Sigmoid colon (tissue), 7 donors: ENCODE results near the gene NF2. TPM values are rescaled to one million over a fixed set of nuclear protein-coding genes. Genes with fewer than 3 reads are reported as not detected.

ENCODE experiments used
- DNase-seq: peaks from one replicate; pipeline ENCODE4 v3.0.0-alpha.2; 2019
- H3K27ac ChIP-seq, 4 donors: fragments of 200-600 bp; sonication (generic); one replicate each; pipeline ENCODE4 v1.5.1; 2016 to 2019; ENCODE audit warnings: mild to moderate bottlenecking in 1 of 4
- H3K27me3 ChIP-seq, 3 donors: fragments of 200-600 bp; sonication (generic); one replicate each; pipeline ENCODE4 v1.5.1; 2019; ENCODE audit warnings: mild to moderate bottlenecking in 1 of 3
- H3K36me3 ChIP-seq, 4 donors: fragments of 200-600 bp; sonication (generic); one replicate each; pipeline ENCODE4 v1.5.1; 2016 to 2019
- H3K4me1 ChIP-seq, 4 donors: fragments of 200-600 bp; sonication (generic); one replicate each; pipeline ENCODE4 v1.5.1; 2017 to 2019
- H3K4me3 ChIP-seq, 4 donors: fragments of 200-600 bp; sonication (generic); one replicate each; pipeline ENCODE4 v1.5.1; 2017 to 2019; ENCODE audit warnings: mild to moderate bottlenecking in 2 of 4, moderate library complexity in 1 of 4
- H3K9me3 ChIP-seq, 4 donors: fragments of 200-600 bp in 3 of 4; sonication (generic) in 3 of 4; one replicate each; pipeline versions ENCODE4 v1.5.1 to v1.6.1; 2013 to 2019
- EP300 ChIP-seq, 4 donors: sonication (generic); formaldehyde crosslinking; IDR thresholded peaks; one replicate each; pipeline ENCODE4 v1.6.1; 2017; ENCODE audit warnings: antibody characterized with exemption in 4 of 4
- POLR2A ChIP-seq, 2 donors: fragments of 450-650 bp; IDR thresholded peaks; one replicate each; pipeline ENCODE4 v1.6.1; 2016; ENCODE audit warnings: antibody characterized with exemption in 2 of 2, mild to moderate bottlenecking in 2 of 2, moderate library complexity in 2 of 2
- POLR2AphosphoS5 ChIP-seq, 4 donors: sonication (generic); formaldehyde crosslinking; IDR thresholded peaks; one replicate each; pipeline ENCODE4 v1.6.1; 2017; ENCODE audit warnings: antibody characterized with exemption in 4 of 4
- WGBS, 2 donors: extraction: QIAGEN DNeasy Blood & Tissue Kit; methylation state at CpG; one replicate each; pipeline ENCODE4 v1.1.7; 2013; 5-methylcytosine and 5-hydroxymethylcytosine counted together
- intact Hi-C: fragments of 100-400 bp; cut with DNase I; formaldehyde crosslinking; loops from one replicate; pipeline ENCODE4 v1.15.1; 2023
- polyA plus RNA-seq, 3 donors: library from polyadenylated mRNA; stranded (reverse); fragments of 200-250 nt; gene quantifications; one replicate each; pipeline ENCODE4 v1.2.3, GENCODE V29; 2013
- total RNA-seq, 4 donors: library from RNA; depleted of rRNA; stranded (reverse); fragments of >200 nt; gene quantifications; one replicate each; pipeline ENCODE4 v1.1.0, GENCODE V29; 2016
- TF ChIP-seq, protein P1 (sequence below), 4 experiments: fragments of 450-650 bp in 3 of 4; fragments of 200-600 bp in 1 of 4; IDR thresholded peaks; one replicate each; pipeline ENCODE4 v1.5.1; 2016 to 2019; ENCODE audit warnings: antibody characterized with exemption in 4 of 4, mild to moderate bottlenecking in 3 of 4, moderate library complexity in 2 of 4
- donor health status: healthy with polysubstance abuse.
- donor health status: Bipolar disorder and iron deficiency.
- donor health status: healthy.

Gene NF2
- total and polyA plus RNA-seq, 7 donors, result 3.6 to 34.3 (median 18.7) TPM

DNA sequence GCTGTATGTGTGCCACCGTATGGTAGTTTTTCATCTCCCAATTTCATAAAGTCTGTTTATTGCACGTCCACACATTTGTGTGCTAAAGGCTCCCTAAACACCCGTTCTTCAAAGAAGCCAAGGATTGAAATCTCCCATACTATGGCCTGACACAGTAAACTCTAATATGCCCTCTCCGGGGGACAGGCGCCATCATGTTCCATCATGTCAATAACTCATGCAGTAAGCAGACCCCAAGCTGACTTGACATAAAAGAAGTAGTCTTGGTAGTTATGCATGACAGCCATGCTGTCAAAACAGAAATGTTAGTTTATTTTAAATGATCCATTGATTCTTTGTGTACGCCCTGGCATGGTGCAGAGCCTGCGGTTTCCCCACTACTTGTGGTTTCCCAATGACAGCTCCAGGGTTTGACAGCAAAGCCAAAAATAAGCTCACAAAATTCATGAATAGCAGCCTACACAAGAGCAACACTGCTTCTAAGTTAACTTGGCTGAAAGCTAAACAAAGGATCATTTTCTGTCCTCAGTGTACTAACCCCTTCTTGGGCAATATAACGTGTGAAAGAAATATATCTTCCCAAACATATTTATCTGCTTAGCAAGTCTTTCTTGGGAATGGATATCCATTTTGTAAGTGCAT lies 59.9 kb downstream of the NF2 start:
- H3K4me3 ChIP-seq, result no peak overlapping the region
- TF ChIP-seq, protein P1, sequence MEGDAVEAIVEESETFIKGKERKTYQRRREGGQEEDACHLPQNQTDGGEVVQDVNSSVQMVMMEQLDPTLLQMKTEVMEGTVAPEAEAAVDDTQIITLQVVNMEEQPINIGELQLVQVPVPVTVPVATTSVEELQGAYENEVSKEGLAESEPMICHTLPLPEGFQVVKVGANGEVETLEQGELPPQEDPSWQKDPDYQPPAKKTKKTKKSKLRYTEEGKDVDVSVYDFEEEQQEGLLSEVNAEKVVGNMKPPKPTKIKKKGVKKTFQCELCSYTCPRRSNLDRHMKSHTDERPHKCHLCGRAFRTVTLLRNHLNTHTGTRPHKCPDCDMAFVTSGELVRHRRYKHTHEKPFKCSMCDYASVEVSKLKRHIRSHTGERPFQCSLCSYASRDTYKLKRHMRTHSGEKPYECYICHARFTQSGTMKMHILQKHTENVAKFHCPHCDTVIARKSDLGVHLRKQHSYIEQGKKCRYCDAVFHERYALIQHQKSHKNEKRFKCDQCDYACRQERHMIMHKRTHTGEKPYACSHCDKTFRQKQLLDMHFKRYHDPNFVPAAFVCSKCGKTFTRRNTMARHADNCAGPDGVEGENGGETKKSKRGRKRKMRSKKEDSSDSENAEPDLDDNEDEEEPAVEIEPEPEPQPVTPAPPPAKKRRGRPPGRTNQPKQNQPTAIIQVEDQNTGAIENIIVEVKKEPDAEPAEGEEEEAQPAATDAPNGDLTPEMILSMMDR (IDR thresholded peaks at IDR 0.05), result no peak
- TF ChIP-seq EP300 (IDR thresholded peaks at IDR 0.05), result no peak
- TF ChIP-seq POLR2AphosphoS5 (IDR thresholded peaks at IDR 0.05), result no peak
- TF ChIP-seq POLR2A (IDR thresholded peaks at IDR 0.05), result no peak
- H3K36me3 ChIP-seq, result peaks cover 8 to 92% (median 30%) of the 10 kb centered on the region in 4 donors
- no peaks in the 10 kb centered on the region for H3K4me1 ChIP-seq
- DNase-seq, result no peak
- no peaks in the 10 kb centered on the region for H3K9me3 ChIP-seq
- no peak overlapping the region for H3K27ac ChIP-seq
- no peaks in the 10 kb centered on the region for H3K27me3 ChIP-seq
- WGBS, 2 donors, result 90 to 93% methylated on average over 8 of the region's 8 CpGs
- intact Hi-C loops, result no loop called here

DNA sequence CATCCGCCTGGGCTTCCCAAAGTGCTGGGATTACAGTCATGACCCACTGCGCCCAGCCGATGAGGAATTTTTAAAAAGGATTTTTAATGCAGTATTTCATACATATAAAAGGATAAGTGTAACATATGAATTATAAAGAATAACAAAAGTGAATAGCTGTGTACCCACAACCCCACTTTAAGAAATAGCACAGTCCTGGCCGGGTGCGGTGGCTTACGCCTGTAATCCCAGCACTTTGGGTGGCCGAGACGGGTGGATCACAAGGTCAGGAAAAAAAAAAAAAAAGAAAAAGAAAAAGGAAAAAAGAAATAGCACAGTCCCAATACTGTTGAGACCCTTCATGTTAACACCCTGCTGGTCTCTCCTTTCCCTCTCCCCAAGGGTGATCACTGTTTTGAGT lies 62.1 kb downstream of the NF2 start:
- WGBS, 2 donors, result 97 to 98% methylated on average over 8 of the region's 8 CpGs
- peaks cover 3 to 89% (median 27%) of the 10 kb centered on the region in 4 donors for H3K36me3 ChIP-seq

DNA sequence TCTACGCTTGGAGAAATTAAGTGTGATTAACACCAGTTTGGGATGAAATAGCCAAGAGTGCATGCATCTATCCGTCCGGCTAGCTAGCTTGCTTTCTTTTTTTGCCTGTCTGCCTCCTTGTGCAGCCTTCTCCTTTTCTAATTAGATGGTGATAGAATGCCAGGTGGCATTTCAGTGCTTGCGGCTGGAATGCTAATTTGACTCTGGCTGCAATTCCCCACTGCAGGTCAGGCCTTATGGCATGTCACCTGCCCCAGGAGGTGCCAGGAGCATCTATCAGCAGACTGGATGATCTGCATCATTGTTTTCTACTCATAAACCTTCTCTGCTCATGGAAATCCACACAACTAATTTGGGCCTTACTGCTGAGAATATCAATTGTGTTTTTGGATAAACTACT lies 65.2 kb downstream of the NF2 start:
- Histone ChIP-seq H3K36me3 (peaks cover 7 to 89% (median 21%) of the 10 kb centered on the region in 4 donors), H3K4me3 (no peak overlapping the region), H3K9me3 (no peaks in the 10 kb centered on the region), H3K27ac (no peak overlapping the region), H3K27me3 (no peaks in the 10 kb centered on the region), H3K4me1 (peaks cover 0 to 9% (median 3%) of the 10 kb centered on the region in 4 donors)
- TF ChIP-seq, protein P1 (IDR thresholded peaks at IDR 0.05), result no peak
- TF ChIP-seq EP300 (IDR thresholded peaks at IDR 0.05) (no peak), POLR2A (IDR thresholded peaks at IDR 0.05) (no peak), POLR2AphosphoS5 (IDR thresholded peaks at IDR 0.05) (no peak)
- no peak for DNase-seq
- intact Hi-C loops, result no loop called here
- WGBS, 2 donors, result 98% methylated on average over 4 of the region's 4 CpGs

More for the DNA sequence above, 62.1 kb downstream of the NF2 start:
- intact Hi-C loops, result no loop called here
- TF ChIP-seq POLR2A (IDR thresholded peaks at IDR 0.05), result no peak
- TF ChIP-seq, protein P1 (IDR thresholded peaks at IDR 0.05), result no peak
- TF ChIP-seq EP300 (IDR thresholded peaks at IDR 0.05), result no peak
- no peak for TF ChIP-seq POLR2AphosphoS5 (IDR thresholded peaks at IDR 0.05)
- DNase-seq, result no peak
- Histone ChIP-seq H3K9me3 (no peaks in the 10 kb centered on the region), H3K4me1 (no peaks in the 10 kb centered on the region), H3K27me3 (no peaks in the 10 kb centered on the region), H3K27ac (no peak overlapping the region), H3K4me3 (no peak overlapping the region)

DNA sequence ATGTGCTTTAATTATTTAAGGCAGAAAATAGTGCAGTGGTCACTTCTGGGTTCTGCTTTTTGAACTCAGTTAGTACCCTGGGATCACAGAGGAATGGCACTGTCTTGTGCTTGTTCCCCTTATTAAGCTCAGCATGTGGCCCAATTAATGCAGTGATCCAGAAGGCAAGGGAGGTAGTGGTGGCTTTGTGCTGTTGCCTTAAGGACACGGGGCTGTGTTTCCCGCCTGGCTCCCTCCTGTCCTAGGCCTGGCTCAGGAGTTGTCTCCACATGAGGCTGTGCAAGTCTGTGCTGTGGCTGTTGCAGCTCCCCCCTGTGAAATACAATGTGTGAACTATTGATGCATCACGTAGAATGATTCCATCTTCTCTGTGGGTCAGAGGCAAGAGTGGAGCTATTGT lies 67.2 kb downstream of the NF2 start:
- Histone ChIP-seq H3K27me3 (no peaks in the 10 kb centered on the region), H3K36me3 (peaks cover 7 to 90% (median 37%) of the 10 kb centered on the region in 4 donors), H3K4me3 (no peak overlapping the region), H3K9me3 (no peaks in the 10 kb centered on the region), H3K4me1 (peaks cover 0 to 21% (median 5%) of the 10 kb centered on the region in 4 donors), H3K27ac (no peak overlapping the region)
- DNase-seq, result no peak
- WGBS, 2 donors, result 93 to 97% methylated on average over 3 of the region's 3 CpGs
- intact Hi-C loops, result no loop called here
- TF ChIP-seq, protein P1 (IDR thresholded peaks at IDR 0.05), result no peak
